HG03571 (cell line): ENCODE measurements around the gene LTBR.
"Not testable (repeated sequence)": the region's sequence is repeated elsewhere in the genome, so short reads cannot be mapped to it uniquely, and the experiment has no call there.

ENCODE experiments used
- ATAC-seq: cut with Tn5 transposase; IDR thresholded peaks from one replicate; pipeline ENCODE4 v1.9.1; 2021; ENCODE audit not compliant: unreplicated experiment

LTBR gene

DNA sequence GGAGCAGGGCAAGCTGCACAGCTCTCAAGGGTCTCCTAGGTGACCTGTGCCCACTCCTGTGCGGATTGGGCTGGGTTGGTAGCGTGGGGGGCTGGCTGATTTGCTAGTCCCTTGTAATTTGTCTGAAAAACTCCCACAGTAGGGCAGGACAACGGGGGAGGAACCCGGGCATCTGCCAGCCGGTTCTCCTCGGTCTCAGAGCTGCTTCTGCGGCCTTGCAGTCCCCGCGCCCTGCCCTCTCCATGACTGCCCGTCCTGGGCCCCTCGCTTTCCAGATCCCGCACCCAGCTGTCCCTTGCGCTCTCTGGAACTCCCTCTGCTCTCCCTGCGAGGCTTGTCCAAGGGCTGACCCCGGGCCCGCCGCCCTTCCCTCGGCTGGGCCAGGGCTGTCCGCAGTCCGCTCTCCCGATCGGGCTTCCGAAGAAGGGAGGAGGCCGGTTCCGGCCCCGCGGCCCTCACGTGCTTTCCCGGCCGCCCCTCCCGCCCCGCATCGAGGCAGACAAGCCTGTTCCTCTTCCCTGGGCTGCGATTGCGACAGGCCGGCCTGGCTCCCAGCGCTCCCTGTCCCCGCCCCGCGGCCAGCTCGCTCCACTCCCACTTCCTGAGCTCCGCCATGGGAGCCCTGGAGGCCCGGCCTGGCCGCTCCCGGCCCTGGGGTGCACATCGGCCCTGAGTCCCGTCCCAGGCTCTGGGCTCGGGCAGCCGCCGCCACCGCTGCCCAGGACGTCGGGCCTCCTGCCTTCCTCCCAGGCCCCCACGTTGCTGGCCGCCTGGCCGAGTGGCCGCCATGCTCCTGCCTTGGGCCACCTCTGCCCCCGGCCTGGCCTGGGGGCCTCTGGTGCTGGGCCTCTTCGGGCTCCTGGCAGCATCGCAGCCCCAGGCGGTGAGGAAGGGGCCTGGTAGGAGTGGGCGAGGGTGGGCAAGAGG, at the start of gene LTBR:
LTBR (plus strand) TSS at position 591 of the 927 bp plus-strand sequence; CDS start at position 788, 197 bp downstream.
- no peak for ATAC-seq

DNA sequence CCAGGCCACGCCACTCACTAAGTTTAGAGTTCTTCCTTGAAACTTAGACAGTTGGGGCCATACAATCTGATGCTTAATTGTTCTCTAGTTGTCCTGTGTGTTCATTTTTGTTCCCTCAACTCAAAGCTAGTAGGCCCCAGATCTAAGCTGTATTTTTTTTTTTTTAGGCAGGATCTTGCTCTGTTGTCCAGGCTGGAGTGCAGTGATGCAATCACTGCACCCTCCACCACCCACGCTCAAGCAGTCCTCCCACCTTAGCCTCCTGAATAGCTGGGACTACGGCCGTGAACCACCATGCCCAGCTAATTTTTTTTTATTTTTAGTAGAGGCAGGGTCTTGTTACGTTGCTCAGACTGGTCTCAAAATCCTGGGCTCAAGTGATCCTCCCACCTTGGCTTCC, 49.6 kb upstream of the LTBR start:
- no peak for ATAC-seq

DNA sequence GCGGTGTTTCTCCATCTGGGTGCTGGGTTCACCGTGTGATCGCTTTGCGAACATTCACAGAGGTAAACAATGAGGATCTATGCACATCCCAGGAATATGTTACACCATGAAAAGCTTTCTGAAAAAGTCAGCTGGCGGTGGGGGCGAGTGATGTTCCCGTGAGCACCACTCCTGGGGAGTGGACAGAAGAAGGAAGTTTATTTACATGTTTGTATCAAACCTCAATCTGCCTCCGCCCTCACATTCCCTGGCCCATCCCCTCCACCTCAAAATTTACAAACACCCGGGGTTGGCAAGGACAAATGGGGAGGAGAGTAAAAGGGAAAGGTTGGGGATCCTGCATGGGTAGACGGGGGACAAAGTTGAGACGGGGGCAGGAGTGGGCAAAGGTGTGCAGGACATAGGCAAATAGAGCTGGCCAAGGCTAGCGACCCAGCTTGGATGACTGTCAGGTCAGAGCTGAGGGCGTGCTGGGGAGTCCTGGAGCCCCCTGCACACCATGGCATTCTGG, 49.0 kb upstream of the LTBR start:
- ATAC-seq = no peak

DNA sequence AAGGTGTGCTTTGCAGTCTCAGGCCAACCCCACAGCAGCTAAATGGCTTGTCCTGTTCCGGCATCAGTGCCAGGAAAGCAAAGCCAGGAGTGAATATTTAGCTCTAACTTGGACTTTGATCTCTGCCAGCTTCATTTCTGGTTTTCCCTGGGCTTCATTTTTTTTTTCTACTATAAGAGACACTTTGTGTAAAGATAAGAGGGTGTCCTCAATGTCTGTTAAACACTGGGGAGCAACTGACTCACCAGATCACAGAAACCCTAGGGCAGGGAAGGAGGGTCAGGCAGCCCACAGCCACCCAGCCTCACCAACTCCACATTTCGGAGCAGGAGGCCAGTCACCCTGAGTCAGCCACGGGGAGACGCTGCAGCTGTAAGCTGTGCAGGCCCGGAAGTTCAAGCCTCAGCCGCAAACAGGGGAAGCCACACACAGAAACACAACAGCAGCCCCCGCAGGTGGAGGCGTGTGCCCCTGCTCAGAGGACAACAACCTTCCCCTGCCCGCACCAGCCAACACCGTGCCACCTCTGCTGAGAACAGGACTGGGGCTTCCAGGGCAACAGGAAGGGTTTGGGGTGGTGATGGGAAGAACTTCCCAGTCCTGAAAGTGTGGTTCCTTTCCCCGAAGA, 48.4 kb upstream of the LTBR start:
- ATAC-seq = peak; percentile 75

DNA sequence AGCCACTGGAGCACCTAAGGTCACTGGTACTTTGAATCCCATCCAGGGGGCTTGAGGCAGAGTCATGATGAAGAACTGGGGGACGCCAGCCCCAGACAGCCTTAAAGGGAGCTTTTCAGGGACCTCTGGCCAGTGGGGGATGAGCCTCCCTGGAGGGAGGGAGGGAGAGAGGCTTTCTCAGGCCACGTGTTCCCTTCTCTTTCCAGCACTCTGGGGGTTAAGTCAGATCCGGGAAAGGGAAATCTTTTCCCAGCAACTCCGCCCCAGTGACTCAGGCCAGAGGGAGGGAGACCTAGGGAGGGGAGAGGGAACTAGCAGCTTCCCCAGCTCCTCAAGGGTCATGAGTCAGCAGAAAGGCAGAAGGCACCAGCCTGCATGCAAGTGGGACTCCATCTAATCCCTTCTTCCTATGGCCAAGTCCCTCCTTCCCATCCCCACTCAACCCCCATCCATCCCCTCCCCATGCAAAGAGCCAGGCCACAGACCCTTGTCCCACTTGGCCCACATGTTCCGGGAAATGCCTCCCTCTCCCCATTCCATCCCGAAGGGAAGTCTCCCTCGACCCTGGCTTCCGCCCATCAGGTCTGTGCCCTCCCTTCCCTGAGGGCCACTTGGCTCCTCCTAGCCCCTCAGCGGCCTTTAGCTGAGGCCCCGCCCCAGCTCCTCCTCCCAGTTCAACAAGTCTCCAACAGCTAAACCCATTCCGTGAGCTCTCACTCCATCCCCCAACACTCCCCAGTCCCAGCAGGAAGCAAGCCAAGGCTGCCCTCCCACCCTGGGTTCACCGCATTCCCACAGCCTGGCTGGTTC, 47.7 kb upstream of the LTBR start:
- no peak for ATAC-seq

DNA sequence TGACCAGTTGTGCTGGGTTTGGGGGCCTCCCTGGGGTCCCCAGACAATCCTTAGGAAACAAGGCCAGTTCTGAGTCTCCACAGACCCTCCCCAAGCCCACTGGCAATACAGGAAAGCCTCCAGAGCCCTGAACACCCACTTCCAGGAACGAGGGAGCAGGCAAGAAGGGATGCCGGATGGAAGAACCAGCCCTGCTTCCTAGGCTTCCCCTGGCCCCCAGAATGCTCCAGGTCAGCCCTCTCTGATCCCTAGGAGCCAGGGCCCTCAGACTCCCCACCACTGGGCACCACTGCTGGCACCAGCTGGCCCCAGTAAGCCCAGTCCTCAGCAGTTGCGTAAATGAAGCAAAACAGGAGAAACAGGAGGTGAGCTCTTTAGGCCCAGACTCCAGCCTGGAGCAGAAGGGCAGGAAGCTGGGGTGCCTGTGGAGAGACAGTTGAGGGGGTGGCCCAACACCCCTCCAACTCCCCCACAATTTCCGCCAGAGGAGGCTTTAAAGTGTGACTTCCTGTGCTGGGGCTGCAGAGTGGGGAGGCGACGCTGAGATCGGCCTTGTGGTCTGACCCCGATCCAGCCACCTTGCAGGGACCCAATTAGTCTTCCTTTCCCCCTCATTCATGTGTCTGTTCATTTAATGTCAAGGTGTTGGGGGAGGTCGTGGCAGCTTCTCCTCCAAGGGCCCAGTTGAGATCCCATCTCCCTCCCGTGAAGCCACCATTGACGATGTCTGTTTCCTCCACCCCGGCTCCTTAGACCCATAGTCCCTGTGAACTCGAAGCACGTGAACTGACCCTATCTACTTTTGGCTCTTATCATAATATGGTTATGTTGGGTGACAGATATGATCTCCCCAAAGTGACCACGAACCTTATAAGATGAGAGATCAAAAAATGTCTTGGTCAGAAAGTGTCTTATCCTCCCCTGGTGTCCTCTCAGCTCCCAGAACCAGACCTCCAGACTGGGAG, 46.8 kb upstream of the LTBR start:
- no peak for ATAC-seq

DNA sequence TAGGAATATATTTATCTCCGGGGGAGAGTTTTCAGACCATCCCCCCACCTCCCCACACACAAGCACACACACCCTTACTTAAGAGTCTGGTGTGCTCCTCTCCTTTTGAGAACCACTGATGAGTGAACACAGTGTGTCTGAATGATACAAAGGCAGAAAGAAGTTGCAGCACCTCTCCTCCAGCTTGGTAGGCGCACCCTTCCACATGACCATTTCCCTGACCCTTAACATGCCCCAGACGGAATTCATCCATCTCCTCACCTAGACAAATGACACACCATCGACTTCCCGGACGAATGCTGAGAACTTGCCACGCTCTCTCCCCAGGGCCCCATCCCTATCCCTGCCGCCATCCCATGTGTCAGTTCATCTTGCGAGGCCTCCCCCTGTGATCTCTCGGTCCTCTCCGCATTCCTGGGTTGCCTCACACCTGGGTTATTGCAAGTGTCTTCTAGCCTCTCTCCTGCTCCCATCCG, 46.0 kb upstream of the LTBR start:
- no peak for ATAC-seq

DNA sequence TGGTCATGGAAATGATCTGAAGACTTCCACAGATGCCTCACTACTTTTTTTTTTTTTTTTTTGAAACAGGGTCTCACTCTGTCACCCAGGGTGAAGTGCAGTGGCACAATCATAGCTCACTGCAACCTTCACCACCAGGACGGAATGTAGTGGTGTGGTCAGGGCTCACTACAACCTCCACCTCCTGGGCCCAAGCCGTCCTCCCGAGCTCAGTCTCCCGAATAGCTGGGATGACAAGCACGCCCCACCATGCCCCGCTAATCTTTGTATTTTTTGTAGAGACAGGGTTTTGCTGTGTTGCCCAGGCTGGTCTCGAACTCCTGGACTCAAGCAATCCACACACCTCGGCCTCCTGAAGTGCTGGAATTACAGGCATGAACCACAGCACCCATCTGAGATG, 45.4 kb upstream of the LTBR start:
- not testable (repeated sequence) for ATAC-seq

DNA sequence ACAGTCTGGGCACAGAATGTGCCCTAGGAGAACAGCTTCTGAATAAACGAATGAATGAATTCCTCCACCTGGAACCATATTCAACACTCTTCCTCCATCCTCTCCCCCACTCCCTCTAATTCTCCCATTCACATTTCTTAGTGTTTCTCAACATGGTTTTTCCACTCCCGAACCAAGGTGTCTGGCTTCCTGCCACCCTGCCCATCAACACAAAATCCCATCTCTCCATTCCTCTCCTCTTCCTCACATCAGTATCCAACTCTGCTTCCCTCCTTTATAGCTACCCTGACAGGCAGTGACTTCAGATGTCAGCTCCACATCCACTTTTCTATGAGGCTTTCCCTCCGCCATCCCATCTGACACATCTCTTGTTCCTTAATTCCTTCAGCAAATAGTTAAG, 45.0 kb upstream of the LTBR start:
- ATAC-seq = no peak

DNA sequence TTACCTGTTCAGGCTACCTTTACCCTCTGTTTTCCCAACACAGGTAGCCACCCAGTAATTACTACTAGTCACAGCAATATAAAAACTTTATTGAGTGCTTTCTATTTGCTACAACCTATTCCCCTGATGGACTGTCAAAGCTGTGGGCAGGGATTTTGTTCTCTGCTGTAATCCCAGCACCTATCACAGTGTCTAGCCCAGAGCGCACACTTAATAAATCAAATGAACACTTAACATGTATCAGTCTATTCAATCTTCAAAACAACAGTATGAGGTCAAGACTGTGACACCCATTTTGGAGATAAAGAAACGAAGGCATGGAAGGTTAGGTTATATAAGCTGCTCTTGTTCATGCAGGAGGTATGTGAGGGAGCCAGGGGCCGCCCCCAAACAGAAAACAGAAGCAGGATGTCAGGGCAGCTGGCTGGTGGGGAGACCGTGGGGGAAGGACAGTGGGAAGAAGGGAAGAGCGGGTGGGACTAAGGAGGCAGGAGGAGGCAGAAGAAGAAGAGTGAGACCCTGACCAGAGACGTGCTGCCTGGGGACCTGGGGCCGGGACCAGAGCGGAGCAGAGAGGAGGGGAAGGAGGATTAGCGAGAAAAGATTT, 43.8 kb upstream of the LTBR start:
- no peak for ATAC-seq

DNA sequence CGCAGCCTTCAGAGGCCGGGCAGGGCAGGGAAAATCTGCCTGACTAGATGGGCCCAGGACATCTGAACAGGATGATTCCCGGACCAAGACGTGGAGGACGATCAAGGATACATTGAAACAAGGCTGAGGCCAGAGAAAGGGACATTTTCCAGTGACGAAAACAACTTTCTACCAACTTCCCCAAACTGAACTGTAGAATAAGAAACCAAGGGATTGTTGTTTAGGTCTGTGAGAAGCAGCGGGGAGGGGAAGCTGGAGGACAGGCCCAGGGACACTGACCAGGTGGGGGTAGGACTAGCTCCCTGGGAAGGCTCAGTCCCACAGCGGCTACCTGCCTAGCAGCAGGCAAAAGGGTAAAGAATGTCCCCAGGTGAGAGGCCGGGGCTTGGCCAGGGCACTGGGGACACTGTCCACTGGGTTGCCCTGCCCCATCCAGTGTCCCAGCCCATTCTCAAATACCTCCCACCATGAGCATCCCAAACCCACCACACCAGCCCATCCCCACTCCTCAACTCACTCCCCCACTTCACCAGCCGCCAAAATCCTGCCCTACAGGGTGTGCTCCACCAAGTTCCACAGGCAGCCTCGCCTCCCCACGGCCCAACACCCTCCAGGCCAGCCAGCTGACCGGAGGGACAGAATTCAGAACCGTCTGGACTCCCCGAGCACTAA, 43.1 kb upstream of the LTBR start:
- no peak for ATAC-seq

DNA sequence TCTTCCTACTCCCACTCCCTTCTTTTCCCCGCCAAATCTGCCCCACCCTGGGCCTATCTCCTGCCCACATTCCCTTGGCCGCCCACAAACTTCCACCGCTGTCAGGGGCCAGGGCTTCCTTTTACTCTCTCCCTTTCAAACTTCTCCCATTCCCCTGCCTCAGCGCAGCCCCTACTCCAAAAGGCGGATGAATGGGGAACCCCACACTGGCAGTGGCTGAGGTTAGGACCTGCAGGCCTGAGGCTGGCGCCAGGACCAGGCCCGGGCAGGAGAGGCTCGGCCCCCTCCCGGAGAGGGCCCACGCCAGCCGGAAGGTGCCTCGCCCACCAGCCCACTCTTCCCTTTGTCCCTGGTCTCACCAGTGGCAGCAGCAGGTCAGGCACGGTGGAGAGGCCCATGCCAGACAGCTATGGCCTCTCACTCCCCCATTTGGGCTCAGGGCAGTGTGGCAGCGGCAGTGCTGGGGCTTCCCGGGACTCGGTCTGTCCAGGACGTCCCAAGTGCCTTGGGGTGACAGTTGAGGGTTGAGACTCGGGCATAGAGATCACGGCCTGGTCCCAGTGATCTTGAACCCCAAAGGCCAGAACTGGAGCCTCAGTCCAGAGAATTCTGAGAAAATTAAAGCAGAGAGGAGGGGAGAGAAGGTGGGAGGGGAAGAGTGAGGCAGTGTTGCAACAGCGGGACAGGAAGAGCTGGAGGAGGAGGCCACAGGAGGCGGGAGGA, 42.4 kb upstream of the LTBR start, which contains the start of gene TNFRSF1A:
TNFRSF1A (minus strand) TSS at position 660 of the 723 bp plus-strand sequence; CDS start at position 398, 262 bp downstream.
- no peak for ATAC-seq

DNA sequence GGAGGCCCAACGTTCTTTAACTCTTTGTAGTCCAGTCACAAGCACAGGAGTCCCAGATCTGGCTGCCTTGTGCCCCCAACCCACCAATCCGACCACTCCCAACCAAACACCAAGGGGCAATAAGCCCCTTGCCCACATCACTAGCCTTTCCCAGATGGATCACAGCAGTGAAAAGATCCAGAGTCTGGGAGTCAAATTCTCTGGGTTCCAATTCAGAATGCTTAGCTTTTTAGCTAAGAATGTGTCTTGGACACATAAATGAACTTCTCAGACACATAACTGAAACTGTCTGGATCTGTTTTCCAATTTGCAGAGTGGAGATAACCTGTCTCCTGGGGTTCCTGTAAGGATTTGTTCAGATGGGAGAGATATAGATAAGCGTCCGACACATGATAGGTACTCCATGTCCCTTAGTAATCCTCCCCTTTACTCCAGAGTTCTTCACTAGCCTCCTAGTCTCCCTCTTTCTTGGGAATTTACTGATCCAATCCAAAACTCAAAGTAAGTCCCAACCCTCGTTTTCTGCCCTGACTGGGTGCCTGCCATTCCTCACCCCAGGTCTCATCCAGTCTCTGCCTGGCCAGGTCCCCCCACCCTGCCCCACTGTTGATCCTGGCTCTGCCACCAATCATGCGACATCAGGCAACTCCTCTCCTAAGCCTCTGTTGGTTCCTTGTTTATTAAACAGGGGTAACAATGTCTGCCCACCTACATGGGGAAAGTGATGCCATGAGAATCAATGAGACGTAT, 41.6 kb upstream of the LTBR start:
- no peak for ATAC-seq

DNA sequence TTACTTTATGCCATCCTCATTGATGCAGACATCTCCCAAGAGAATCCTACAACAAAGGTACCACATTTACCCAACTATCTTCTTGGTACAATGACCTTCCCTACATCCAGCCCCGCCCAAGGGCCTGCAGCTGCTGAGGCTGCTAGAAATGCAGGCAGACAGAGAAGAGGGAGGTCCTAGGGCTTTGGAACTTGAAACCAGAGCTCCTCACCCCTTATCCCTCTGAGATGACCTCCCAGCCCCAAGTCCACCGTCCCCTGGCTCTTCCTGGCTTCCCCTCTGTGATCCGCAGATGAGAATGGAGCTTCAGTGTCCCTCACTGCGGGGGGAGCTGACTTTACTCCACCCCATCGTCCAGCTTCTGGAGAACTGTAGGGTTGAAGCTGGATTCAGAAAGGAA, 40.4 kb upstream of the LTBR start:
- no peak for ATAC-seq

DNA sequence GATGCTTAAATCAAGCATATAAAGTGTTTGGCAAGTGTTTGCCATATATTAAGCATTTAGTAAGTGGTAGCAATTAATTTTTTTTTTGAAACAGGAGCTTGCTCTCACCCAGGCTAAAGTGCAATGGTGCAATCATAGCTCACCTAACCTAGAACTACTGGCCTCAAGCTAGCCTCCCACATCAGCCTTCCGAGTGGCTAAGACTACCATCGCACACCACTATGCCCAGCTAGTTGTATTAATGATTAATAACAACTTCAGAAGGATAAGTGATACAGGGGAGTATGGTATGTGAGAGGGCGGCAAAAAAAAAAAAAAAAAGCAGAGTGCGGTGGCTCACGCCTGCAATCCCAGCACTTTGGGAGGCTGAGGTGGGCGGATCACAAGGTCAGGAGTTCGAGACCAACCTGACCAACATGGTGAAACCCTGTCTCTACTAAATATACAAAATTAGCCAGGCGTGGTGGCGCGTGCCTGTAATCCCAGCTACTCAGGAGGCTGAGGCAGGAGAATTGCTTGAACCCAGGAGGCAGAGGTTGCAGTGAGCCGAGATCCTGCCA, 39.8 kb upstream of the LTBR start:
- not testable (repeated sequence) for ATAC-seq

DNA sequence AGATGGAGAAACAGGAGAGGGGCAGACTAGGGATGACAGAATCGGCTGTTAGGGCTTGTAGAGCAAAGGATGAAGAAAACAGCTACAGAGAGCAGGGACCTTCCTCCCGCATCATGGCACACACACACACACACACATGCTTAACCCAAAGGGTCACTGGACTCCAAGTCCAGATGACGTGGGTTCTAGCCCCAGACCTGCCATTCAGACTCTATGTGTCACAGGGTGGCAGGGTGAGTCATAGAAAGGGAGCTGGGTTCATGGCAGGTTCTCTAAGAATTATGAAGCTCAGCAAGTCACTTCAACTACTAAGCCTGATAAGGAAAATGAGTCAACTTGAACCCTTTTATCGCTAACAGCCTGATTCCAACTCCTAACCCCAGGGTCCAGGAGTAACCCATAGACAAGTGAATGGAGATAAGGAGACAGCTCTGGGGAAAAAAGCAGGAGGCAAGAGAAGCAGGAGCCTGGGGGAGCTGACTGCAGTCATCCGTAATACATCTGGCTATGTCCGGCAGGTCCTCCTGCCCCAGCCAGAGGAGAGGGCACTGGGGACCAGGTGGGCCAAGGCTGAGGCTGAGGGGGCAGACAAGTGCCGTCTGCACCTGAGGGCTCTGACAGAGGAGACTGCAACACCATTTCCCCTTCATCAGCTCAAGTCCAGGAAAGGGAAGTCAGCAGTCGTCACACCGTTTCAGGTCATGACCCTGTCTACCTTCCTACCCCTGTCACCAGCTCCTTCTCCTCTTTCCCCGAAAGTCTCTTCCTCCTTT, 38.5 kb upstream of the LTBR start:
- ATAC-seq = no peak
